Panc1 (cell line): ENCODE measurements around the gene KIF21A.

ENCODE experiments used
- CTCF ChIP-seq: fragments of 450-650 bp; IDR thresholded peaks from 2 replicates; pipeline ENCODE4 v1.5.1; 2017; ENCODE audit warnings: mild to moderate bottlenecking
- POLR2AphosphoS5 ChIP-seq: IDR thresholded peaks from 2 replicates; pipeline ENCODE4 v1.6.1; 2012; ENCODE audit warnings: mild to moderate bottlenecking, low read depth, low read length, moderate library complexity
- REST ChIP-seq, 2 experiments: IDR thresholded peaks; 2 replicates each; pipeline ENCODE4 v1.6.1; 2011 to 2012; ENCODE audit warnings: low read depth in 2 of 2, control low read depth in 1 of 2, low read length in 1 of 2, mild to moderate bottlenecking in 1 of 2, moderate library complexity in 1 of 2; ENCODE audit not compliant: insufficient read depth in 1 of 2
- SIN3A ChIP-seq: IDR thresholded peaks from 2 replicates; pipeline ENCODE4 v1.6.1; 2012; ENCODE audit warnings: low read depth, mild to moderate bottlenecking, low read length, moderate library complexity, borderline replicate concordance; ENCODE audit not compliant: insufficient read depth
- TCF7L2 ChIP-seq: IDR thresholded peaks from 2 replicates; pipeline ENCODE4 v1.6.1; 2011; ENCODE audit warnings: mild to moderate bottlenecking, low read depth, low read length, inconsistent platforms

GRCh38 chr12:39352471-39353017 is 90.4 kb downstream of the KIF21A start:
- TF ChIP-seq CTCF (no peak), POLR2AphosphoS5 (no peak), REST (IDR thresholded peaks at IDR 0.05; ENCODE audit: insufficient read depth in 1 of 2, low read depth in 2 of 2, low read length in 1 of 2) (no peak), SIN3A (no peak), TCF7L2 (no peak)
